Measurements from ENCODE around the gene TWIST2. TPM values are rescaled to one million over a fixed set of nuclear protein-coding genes. Genes with fewer than 3 reads are reported as not detected.
A peak's percentile ranks its signal among the peaks of the same experiment; 100 is the strongest.

TWIST2 gene
- total RNA-seq, 2 donors from 2014 or later = 6.2 to 26.1 TPM

- no peak for TF ChIP-seq CTCF (IDR thresholded peaks at IDR 0.05)
- H3K27me3 ChIP-seq = no peaks in the 10 kb centered on the region
- H3K4me3 ChIP-seq = no peak overlapping the region
- H3K27ac ChIP-seq = peak overlapping the region in 1 of 2 donors; percentile 76
- DNase-seq (ENCODE audit: low spot score) = peak; percentile 86
- no peaks in the 10 kb centered on the region for H3K4me1 ChIP-seq
- peaks cover 0 to 16% of the 10 kb centered on the region in 2 donors for H3K9me3 ChIP-seq
- H3K36me3 ChIP-seq = no peaks in the 10 kb centered on the region
Observed at GRCh38 chr2:238929242-238930081, 81.6 kb downstream of the TWIST2 start.

- H3K4me3 ChIP-seq = no peak overlapping the region
- no peaks in the 10 kb centered on the region for H3K4me1 ChIP-seq
- no peak for TF ChIP-seq CTCF (IDR thresholded peaks at IDR 0.05)
- H3K36me3 ChIP-seq = no peaks in the 10 kb centered on the region
- no peaks in the 10 kb centered on the region for H3K27me3 ChIP-seq
- H3K9me3 ChIP-seq = peaks cover 0 to 19% of the 10 kb centered on the region in 2 donors
- DNase-seq (ENCODE audit: low spot score) = no peak
- peak overlapping the region in 1 of 2 donors; percentile 76 for H3K27ac ChIP-seq
Observed at GRCh38 chr2:238930216-238930615, 82.3 kb downstream of the TWIST2 start.

- Histone ChIP-seq H3K36me3 (no peaks in the 10 kb centered on the region), H3K4me1 (no peaks in the 10 kb centered on the region), H3K27me3 (no peaks in the 10 kb centered on the region), H3K9me3 (peaks cover 0 to 19% of the 10 kb centered on the region in 2 donors), H3K4me3 (no peak overlapping the region), H3K27ac (no peak overlapping the region)
- DNase-seq (ENCODE audit: low spot score) = peak; percentile 46
- no peak for TF ChIP-seq CTCF (IDR thresholded peaks at IDR 0.05)
Observed at GRCh38 chr2:238936162-238937052, 88.5 kb downstream of the TWIST2 start.

- H3K27ac ChIP-seq = peak overlapping the region in 1 of 2 donors; percentile 65
- no peaks in the 10 kb centered on the region for H3K4me1 ChIP-seq
- H3K27me3 ChIP-seq = no peaks in the 10 kb centered on the region
- peaks cover 0 to 18% of the 10 kb centered on the region in 2 donors for H3K9me3 ChIP-seq
- H3K4me3 ChIP-seq = no peak overlapping the region
- TF ChIP-seq CTCF (IDR thresholded peaks at IDR 0.05) = no peak
- no peaks in the 10 kb centered on the region for H3K36me3 ChIP-seq
- DNase-seq (ENCODE audit: low spot score) = peak; percentile 57
Observed at GRCh38 chr2:238938003-238938400, 90.1 kb downstream of the TWIST2 start.

GRCh38 chr2:238938401-238939055 lies 90.6 kb downstream of the TWIST2 start:
- Histone ChIP-seq H3K4me3 (no peak overlapping the region), H3K27me3 (no peaks in the 10 kb centered on the region)
- no peak for TF ChIP-seq CTCF (IDR thresholded peaks at IDR 0.05)

More at GRCh38 chr2:238938401-238939055, 90.6 kb downstream of the TWIST2 start:
- peak overlapping the region in 1 of 2 donors; percentile 65 for H3K27ac ChIP-seq
- H3K9me3 ChIP-seq = peaks cover 0 to 12% of the 10 kb centered on the region in 2 donors
- no peaks in the 10 kb centered on the region for H3K36me3 ChIP-seq
- DNase-seq (ENCODE audit: low spot score) = peak; percentile 96
- no peaks in the 10 kb centered on the region for H3K4me1 ChIP-seq

Measured in right atrium auricular region (tissue), 2 donors.